ENCODE measurements around the gene MBTPS1.

The MBTPS1 gene

GRCh38 chr16:84024854-84025253, 91.9 kb downstream of the MBTPS1 start:
- H3K27ac Mint-ChIP-seq = no peak overlapping the region
- H3K4me1 Mint-ChIP-seq (ENCODE audit: low read depth) = peaks cover 11% of the 10 kb centered on the region
- no peak overlapping the region for H3K4me3 Mint-ChIP-seq
- no peaks in the 10 kb centered on the region for H3K36me3 Mint-ChIP-seq (ENCODE audit: low read depth)
- DNase-seq = no peak
- peaks cover 4% of the 10 kb centered on the region for H3K9me3 Mint-ChIP-seq
- peaks cover 42% of the 10 kb centered on the region for H3K27me3 Mint-ChIP-seq

GRCh38 chr16:84022644-84023043, 94.1 kb downstream of the MBTPS1 start:
- H3K4me3 Mint-ChIP-seq = no peak overlapping the region

GRCh38 chr16:84021488-84021887, 95.3 kb downstream of the MBTPS1 start:
- H3K27ac Mint-ChIP-seq = no peak overlapping the region
- peaks cover 33% of the 10 kb centered on the region for H3K27me3 Mint-ChIP-seq
- H3K36me3 Mint-ChIP-seq (ENCODE audit: low read depth) = no peaks in the 10 kb centered on the region
- H3K4me3 Mint-ChIP-seq = no peak overlapping the region
- DNase-seq = no peak
- no peaks in the 10 kb centered on the region for H3K4me1 Mint-ChIP-seq (ENCODE audit: low read depth)
- H3K9me3 Mint-ChIP-seq = peaks cover 4% of the 10 kb centered on the region

More at GRCh38 chr16:84022644-84023043, 94.1 kb downstream of the MBTPS1 start:
- H3K27me3 Mint-ChIP-seq = peaks cover 38% of the 10 kb centered on the region
- H3K4me1 Mint-ChIP-seq (ENCODE audit: low read depth) = no peaks in the 10 kb centered on the region
- DNase-seq = no peak
- H3K27ac Mint-ChIP-seq = no peak overlapping the region
- peaks cover 4% of the 10 kb centered on the region for H3K9me3 Mint-ChIP-seq
- no peaks in the 10 kb centered on the region for H3K36me3 Mint-ChIP-seq (ENCODE audit: low read depth)

- peaks cover 4% of the 10 kb centered on the region for H3K9me3 Mint-ChIP-seq
- H3K4me3 Mint-ChIP-seq = no peak overlapping the region
Measured at GRCh38 chr16:84020353-84020752, 96.4 kb downstream of the MBTPS1 start.

GRCh38 chr16:84018710-84019109, 98.0 kb downstream of the MBTPS1 start:
- Mint-ChIP-seq H3K4me3 (no peak overlapping the region), H3K27me3 (peaks cover 20% of the 10 kb centered on the region), H3K4me1 (ENCODE audit: low read depth) (peaks cover 9% of the 10 kb centered on the region), H3K27ac (no peak overlapping the region), H3K9me3 (peaks cover 4% of the 10 kb centered on the region), H3K36me3 (ENCODE audit: low read depth) (no peaks in the 10 kb centered on the region)
- no peak for DNase-seq

More at GRCh38 chr16:84020353-84020752, 96.4 kb downstream of the MBTPS1 start:
- H3K27ac Mint-ChIP-seq = no peak overlapping the region
- no peaks in the 10 kb centered on the region for H3K4me1 Mint-ChIP-seq (ENCODE audit: low read depth)
- no peaks in the 10 kb centered on the region for H3K36me3 Mint-ChIP-seq (ENCODE audit: low read depth)
- peaks cover 22% of the 10 kb centered on the region for H3K27me3 Mint-ChIP-seq
- no peak for DNase-seq

- DNase-seq = no peak
- Mint-ChIP-seq H3K4me3 (no peak overlapping the region), H3K4me1 (ENCODE audit: low read depth) (peaks cover 9% of the 10 kb centered on the region), H3K27ac (no peak overlapping the region), H3K27me3 (peaks cover 19% of the 10 kb centered on the region), H3K9me3 (peaks cover 3% of the 10 kb centered on the region), H3K36me3 (ENCODE audit: low read depth) (no peaks in the 10 kb centered on the region)
Measured at GRCh38 chr16:84016477-84016876, 100.3 kb downstream of the MBTPS1 start.

GRCh38 chr16:84015399-84015798, 101.3 kb downstream of the MBTPS1 start:
- no peak for DNase-seq

GRCh38 chr16:84014570-84015327, 102.0 kb downstream of the MBTPS1 start:
- no peaks in the 10 kb centered on the region for H3K36me3 Mint-ChIP-seq (ENCODE audit: low read depth)
- no peak overlapping the region for H3K27ac Mint-ChIP-seq
- H3K27me3 Mint-ChIP-seq = peaks cover 6% of the 10 kb centered on the region
- no peak overlapping the region for H3K4me3 Mint-ChIP-seq
- H3K4me1 Mint-ChIP-seq (ENCODE audit: low read depth) = peaks cover 9% of the 10 kb centered on the region
- no peaks in the 10 kb centered on the region for H3K9me3 Mint-ChIP-seq
- no peak for DNase-seq

More at GRCh38 chr16:84015399-84015798, 101.3 kb downstream of the MBTPS1 start:
- Mint-ChIP-seq H3K27ac (no peak overlapping the region), H3K4me1 (ENCODE audit: low read depth) (peaks cover 9% of the 10 kb centered on the region), H3K9me3 (no peaks in the 10 kb centered on the region), H3K27me3 (peaks cover 12% of the 10 kb centered on the region), H3K4me3 (no peak overlapping the region), H3K36me3 (ENCODE audit: low read depth) (no peaks in the 10 kb centered on the region)

- H3K9me3 Mint-ChIP-seq = no peaks in the 10 kb centered on the region
- H3K27ac Mint-ChIP-seq = no peak overlapping the region
- no peaks in the 10 kb centered on the region for H3K36me3 Mint-ChIP-seq (ENCODE audit: low read depth)
- H3K4me1 Mint-ChIP-seq (ENCODE audit: low read depth) = peaks cover 9% of the 10 kb centered on the region
- H3K27me3 Mint-ChIP-seq = peaks cover 2% of the 10 kb centered on the region
- H3K4me3 Mint-ChIP-seq = no peak overlapping the region
- DNase-seq = peak; percentile 71
Measured at GRCh38 chr16:84013787-84014569, 102.8 kb downstream of the MBTPS1 start.

GRCh38 chr16:84009282-84009681, 107.5 kb downstream of the MBTPS1 start:
- Mint-ChIP-seq H3K27me3 (peaks cover 7% of the 10 kb centered on the region), H3K4me3 (no peak overlapping the region), H3K4me1 (ENCODE audit: low read depth) (peaks cover 4% of the 10 kb centered on the region), H3K9me3 (no peaks in the 10 kb centered on the region), H3K36me3 (ENCODE audit: low read depth) (no peaks in the 10 kb centered on the region), H3K27ac (no peak overlapping the region)
- no peak for DNase-seq

GRCh38 chr16:84007965-84008364, 108.8 kb downstream of the MBTPS1 start:
- H3K27me3 Mint-ChIP-seq = peaks cover 7% of the 10 kb centered on the region
- no peaks in the 10 kb centered on the region for H3K9me3 Mint-ChIP-seq
- H3K36me3 Mint-ChIP-seq (ENCODE audit: low read depth) = no peaks in the 10 kb centered on the region
- no peak overlapping the region for H3K4me3 Mint-ChIP-seq
- H3K27ac Mint-ChIP-seq = no peak overlapping the region
- no peak for DNase-seq
- no peaks in the 10 kb centered on the region for H3K4me1 Mint-ChIP-seq (ENCODE audit: low read depth)

- H3K36me3 Mint-ChIP-seq (ENCODE audit: low read depth) = no peaks in the 10 kb centered on the region
- no peak overlapping the region for H3K27ac Mint-ChIP-seq
- H3K27me3 Mint-ChIP-seq = peaks cover 7% of the 10 kb centered on the region
- no peak for DNase-seq
- H3K4me3 Mint-ChIP-seq = no peak overlapping the region
- H3K9me3 Mint-ChIP-seq = no peaks in the 10 kb centered on the region
- no peaks in the 10 kb centered on the region for H3K4me1 Mint-ChIP-seq (ENCODE audit: low read depth)
Measured at GRCh38 chr16:84007520-84007919, 109.2 kb downstream of the MBTPS1 start.

GRCh38 chr16:84005391-84005790, 111.4 kb downstream of the MBTPS1 start:
- no peaks in the 10 kb centered on the region for H3K9me3 Mint-ChIP-seq
- no peak overlapping the region for H3K27ac Mint-ChIP-seq
- no peak overlapping the region for H3K4me3 Mint-ChIP-seq
- peaks cover 11% of the 10 kb centered on the region for H3K27me3 Mint-ChIP-seq
- H3K4me1 Mint-ChIP-seq (ENCODE audit: low read depth) = no peaks in the 10 kb centered on the region
- H3K36me3 Mint-ChIP-seq (ENCODE audit: low read depth) = no peaks in the 10 kb centered on the region
- DNase-seq = no peak

- Mint-ChIP-seq H3K27me3 (peaks cover 12% of the 10 kb centered on the region), H3K4me3 (no peak overlapping the region), H3K27ac (no peak overlapping the region), H3K9me3 (no peaks in the 10 kb centered on the region), H3K36me3 (ENCODE audit: low read depth) (no peaks in the 10 kb centered on the region), H3K4me1 (ENCODE audit: low read depth) (no peaks in the 10 kb centered on the region)
- DNase-seq = no peak
Measured at GRCh38 chr16:84004442-84004841, 112.3 kb downstream of the MBTPS1 start.

All from activated T-cell treated with anti-CD3 and anti-CD28 coated beads, Interleukin-2, amount 50 U/mL, for 24 hours (primary cell).